ENCODE results near the gene RMND5B.
"Not testable (repeated sequence)": the region's sequence is repeated elsewhere in the genome, so short reads cannot be mapped to it uniquely, and the experiment has no call there.

Gene RMND5B

DNA sequence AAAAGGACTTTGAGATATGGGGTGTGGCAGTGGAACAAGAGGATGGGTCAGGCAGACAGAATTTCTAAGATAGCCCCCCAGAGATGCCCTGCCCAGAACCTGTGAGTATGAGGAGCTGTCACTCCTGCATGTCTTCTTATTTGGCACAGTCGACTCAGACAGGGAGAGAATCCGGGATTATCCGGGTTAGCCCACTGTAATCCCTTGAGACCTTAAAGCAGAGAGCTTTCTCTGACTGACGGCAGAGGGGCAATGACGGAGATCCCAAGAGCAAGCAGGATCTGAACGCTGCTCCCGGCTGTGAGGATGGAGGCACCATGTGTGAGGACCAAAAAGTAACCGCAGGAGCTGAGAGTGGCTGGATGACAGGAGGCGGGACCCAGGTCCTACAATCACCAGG, 31.7 kb downstream of the RMND5B start:
- intact Hi-C loops (cut with DNase I), result loop anchor here (5.0 kb wide), 1 partner anchor 100 kb away; no protein-coding TSS in a partner anchor
- DNase-seq, result no peak

DNA sequence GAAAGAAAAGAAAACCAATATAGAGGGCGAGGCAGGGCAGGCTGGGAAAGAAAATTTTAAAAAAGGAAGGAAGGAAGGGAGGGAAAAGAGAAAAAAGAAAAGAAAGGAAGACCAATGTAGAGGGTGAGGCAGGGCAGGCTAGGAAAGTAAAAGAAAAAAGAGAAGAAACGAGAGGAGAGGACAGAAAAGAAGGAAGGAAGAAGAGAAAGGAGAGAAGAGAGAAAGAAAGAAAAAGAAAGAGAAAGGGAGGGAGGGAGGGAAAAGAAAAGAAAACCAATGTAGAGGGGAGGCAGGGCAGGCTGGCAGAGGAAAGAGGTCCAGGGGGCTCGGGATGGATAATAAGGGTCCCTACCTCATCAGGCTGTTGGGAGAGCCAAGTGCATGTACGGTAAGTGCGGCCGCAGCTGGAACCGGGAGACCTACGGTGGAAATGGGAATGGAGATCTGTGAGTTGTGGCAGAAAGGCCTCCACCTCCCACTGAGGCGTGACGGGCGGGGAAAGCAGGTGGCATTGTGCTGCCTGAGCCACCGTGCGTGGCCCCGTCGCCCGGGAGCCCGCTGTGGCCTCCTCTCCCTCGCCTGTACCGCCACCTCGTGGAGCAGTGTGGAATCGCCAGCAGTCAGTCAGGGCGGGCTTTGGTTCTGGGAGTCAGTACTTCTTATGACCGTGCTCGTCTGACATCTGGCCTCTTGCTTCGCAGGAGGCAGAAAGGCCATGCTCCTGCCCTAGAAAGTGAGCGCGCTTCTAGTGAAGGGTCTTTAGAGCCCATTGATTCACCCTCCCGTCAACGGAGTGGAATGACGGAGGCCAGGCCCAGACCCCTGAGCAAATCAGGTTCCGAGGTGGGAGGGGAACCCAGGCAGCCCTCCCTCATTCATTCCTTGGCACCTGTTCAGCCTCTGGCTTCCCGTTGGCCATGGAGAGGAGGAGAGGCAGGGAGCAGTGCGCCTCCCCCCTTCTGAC, 33.2 kb downstream of the RMND5B start:
- peak; percentile 71 to 97 (median 90) for DNase-seq
- intact Hi-C loops (cut with DNase I), result loop anchor here (1.0 to 5.0 kb wide), 2 partner anchors 88 to 102 kb away; no protein-coding TSS in a partner anchor

DNA sequence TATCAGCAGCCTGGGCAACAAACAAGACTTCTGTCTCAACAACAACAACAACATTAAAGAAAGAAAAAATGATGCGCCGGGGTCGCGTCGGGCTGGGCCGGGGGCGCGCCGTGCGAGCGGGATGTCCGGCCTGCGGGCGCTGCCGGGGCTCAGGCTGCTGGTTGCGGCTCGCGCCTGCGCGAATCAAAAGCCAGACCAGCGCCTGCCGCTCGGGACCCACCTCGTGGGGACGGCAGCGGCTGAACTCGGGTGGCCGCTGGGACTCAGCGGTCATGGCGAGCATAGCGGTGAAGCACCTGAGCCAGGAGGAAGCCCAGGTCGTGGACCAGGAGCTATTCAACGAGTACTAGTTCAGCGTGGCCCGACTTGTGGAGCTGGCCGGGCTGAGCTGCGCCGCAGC, 34.8 kb downstream of the RMND5B start:
- DNase-seq, result peak in 1 of 10 donors; percentile 78
- intact Hi-C loops (cut with DNase I), result no loop called here

- intact Hi-C loops (cut with DNase I), result no loop called here
- DNase-seq, result no peak
These were observed 39.6 kb downstream of the RMND5B start for GRCh38 chr5:178170455-178170854.

DNA sequence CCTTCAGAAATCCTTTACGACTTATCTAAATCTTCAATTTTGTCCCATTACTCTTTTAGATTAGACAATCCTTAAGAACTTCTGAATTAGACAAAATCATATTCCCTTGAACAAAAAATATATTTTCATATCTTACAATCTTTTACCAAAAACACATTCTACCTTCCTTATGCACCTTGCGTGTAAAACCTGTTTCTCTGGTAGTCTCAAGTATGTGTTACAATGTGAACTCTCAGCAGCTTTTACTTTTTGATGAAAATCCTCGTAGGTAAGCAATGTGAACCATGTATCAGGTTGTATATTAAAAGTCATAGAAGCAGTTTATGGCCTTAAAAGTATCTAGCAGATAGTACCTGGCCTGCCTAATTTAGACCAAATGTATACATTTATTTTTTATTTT, 43.6 kb downstream of the RMND5B start:
- no peak for DNase-seq
- intact Hi-C loops (cut with DNase I), result no loop called here

GRCh38 chr5:178176791-178177190, 46.0 kb downstream of the RMND5B start:
- no peak for DNase-seq
- intact Hi-C loops (cut with DNase I), result no loop called here

DNA sequence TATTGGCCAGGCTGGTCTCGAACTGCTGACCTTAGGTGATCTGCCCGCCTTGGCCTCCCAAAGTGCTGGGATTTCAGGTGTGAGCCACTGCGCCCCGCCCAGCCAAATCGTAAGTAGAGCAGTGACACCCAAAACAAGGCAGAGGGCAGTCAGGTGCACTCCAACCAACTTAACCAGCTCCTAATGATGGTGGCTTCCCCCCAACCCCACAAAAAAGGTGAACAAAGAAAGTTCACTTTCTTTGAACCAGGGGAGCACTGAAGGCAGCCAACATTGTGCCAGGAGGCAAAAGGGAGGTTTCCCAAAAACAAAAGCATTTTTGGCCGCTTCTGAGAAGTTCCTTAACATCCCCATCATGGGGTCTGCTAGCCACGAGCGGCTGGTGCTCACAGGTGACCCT, 46.8 kb downstream of the RMND5B start:
- intact Hi-C loops (cut with DNase I), result no loop called here
- DNase-seq, result no peak

- intact Hi-C loops (cut with DNase I), result no loop called here
- DNase-seq, result no peak
These were observed 49.5 kb downstream of the RMND5B start for GRCh38 chr5:178180141-178180863.

GRCh38 chr5:178182158-178182876, 51.5 kb downstream of the RMND5B start:
- intact Hi-C loops (cut with DNase I), result no loop called here
- DNase-seq, result no peak

DNA sequence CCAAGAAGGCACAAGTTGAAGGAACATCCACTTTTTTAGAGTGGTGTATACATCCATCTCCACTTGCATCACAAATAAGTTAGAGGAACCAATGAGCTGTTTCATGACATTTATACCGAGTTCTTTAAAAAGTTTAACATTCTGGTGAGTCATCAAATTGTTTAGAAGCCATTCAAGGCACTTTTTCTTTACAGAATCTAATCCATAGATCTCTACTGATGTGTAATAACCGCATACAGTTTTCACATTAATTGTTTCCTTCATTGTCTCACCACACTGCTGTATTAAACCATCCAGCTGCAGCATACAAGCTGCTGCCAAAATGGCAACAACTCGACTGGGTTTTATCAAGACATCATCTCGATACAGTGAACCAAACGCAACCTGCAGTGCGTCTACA, 55.6 kb downstream of the RMND5B start:
- DNase-seq, result no peak
- intact Hi-C loops (cut with DNase I), result no loop called here

GRCh38 chr5:178187014-178187413, 56.2 kb downstream of the RMND5B start, which contains the start of gene GMCL2:
Gene GMCL2, minus strand, starts transcription at chr5:178187371. Its CDS starts 72 bp downstream, at chr5:178187299.
- intact Hi-C loops (cut with DNase I), result no loop called here
- DNase-seq, result peak in 1 of 10 donors; percentile 84

DNA sequence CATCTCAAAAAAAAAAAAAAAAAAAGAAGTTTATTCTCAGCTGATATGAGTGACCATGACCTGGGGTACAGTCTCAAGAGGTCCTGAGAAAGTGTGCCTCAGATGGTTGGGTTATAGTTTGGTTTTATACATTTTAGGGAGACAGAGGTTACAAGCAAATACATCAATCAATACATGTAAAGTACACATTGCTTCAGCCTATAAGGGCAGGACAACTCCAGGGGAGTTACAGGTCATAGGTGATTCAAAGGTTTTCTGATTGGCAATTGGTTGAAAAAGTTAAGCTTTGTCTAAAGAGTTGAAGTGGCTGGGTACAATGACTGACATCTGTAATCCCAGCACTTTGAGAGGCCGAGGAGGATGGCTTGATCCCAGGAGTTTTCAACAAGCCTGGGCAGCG, 58.6 kb downstream of the RMND5B start:
- no peak for DNase-seq
- intact Hi-C loops (cut with DNase I), result no loop called here

GRCh38 chr5:178191661-178192060, 60.8 kb downstream of the RMND5B start:
- intact Hi-C loops (cut with DNase I), result no loop called here

DNA sequence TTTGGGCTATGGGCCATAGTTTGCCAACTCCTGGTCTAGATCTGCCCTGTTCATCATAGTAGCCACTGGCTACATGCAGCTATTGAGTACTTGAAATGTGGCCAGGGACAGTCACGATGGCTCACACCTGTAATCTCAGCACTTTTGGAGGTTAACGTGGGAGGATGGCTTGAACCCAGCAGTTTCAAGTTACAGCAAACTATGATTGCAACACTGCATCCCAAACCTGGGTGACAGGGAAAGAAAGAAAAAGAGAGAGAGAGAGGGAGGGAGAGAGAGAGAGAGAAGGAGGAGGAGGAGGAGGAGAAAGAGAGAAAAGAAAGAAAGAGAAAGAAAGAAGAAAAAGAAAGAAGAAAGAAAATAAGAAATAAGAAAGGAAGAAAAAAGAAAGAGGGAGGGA, 61.4 kb downstream of the RMND5B start:
- no peak for DNase-seq
- intact Hi-C loops (cut with DNase I), result no loop called here

More at GRCh38 chr5:178191661-178192060, 60.8 kb downstream of the RMND5B start:
- DNase-seq, result no peak

- intact Hi-C loops (cut with DNase I), result no loop called here
These were observed 62.0 kb downstream of the RMND5B start for GRCh38 chr5:178192787-178193186.

GRCh38 chr5:178193251-178193809, 62.5 kb downstream of the RMND5B start:
- intact Hi-C loops (cut with DNase I), result no loop called here
- no peak for DNase-seq

More at GRCh38 chr5:178192787-178193186, 62.0 kb downstream of the RMND5B start:
- DNase-seq, result no peak

GRCh38 chr5:178194026-178194425, 63.2 kb downstream of the RMND5B start:
- intact Hi-C loops (cut with DNase I), result no loop called here
- DNase-seq, result peak in 1 of 10 donors; percentile 64

- intact Hi-C loops (cut with DNase I), result no loop called here
- DNase-seq, result peak in 1 of 10 donors; percentile 16
These were observed 65.5 kb downstream of the RMND5B start for GRCh38 chr5:178196281-178196812.

DNA sequence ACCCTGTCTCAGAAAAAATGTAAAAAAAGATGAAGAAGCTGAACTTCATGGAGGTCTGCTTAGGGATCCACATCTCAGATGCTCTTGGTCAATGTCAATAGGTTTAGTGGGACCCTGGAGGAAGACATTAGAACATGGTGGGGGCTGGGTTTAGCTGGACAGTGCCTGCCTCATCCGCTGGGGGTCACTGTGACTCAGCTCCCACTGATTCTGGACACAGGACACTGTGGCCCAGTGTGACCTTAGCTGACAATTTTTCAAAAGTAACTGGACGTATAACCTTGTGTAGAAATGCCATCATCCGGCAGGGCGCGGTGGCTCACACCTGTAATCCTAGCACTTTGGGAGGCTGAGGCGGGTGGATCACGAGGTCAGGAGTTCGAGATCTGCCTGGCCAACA, 66.2 kb downstream of the RMND5B start:
- intact Hi-C loops (cut with DNase I), result no loop called here
- DNase-seq, result peak in 2 of 10 donors; percentile 3 to 55

DNA sequence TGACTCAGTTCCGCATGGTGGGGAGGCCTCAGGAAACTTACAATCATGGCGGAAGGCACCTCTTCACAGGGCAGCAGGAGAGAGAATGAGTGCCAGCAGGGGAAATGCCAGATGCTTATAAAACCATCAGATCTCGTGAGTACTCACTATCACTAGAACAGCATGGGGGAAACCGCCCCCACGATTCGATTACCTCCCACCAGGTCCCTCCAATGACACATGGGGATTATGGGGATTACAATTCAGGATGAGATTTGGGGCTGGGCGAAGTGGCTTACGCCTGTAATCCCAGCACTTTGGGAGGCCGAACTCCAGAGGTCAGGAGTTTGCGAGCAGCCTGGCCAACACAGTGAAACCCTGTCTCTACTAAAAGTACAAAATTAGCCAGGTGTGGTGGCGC, 67.3 kb downstream of the RMND5B start:
- DNase-seq; intact Hi-C loops (cut with DNase I): not testable (repeated sequence)

Measured in posterior cingulate gyrus (tissue), 11 donors.